ENCODE results near the gene SLC35F3. TPM values are rescaled to one million over a fixed set of nuclear protein-coding genes. Genes with fewer than 3 reads are reported as not detected.

Gene SLC35F3
- total RNA-seq, 1 donor = not detected

GRCh38 chr1:234090212-234091064, 186.0 kb downstream of the SLC35F3 start:
- Histone ChIP-seq H3K36me3 (ENCODE audit: insufficient read depth, low read length) (no peaks in the 10 kb centered on the region), H3K4me3 (ENCODE audit: insufficient read depth, low read length) (no peak overlapping the region), H3K79me2 (ENCODE audit: insufficient read depth, low read length) (no peaks in the 10 kb centered on the region), H3K4me2 (ENCODE audit: insufficient read depth, low read length) (no peak overlapping the region), H3K27me3 (ENCODE audit: insufficient read depth, low read length) (no peaks in the 10 kb centered on the region), H4K20me1 (ENCODE audit: insufficient read depth, low read length) (no peaks in the 10 kb centered on the region), H3K27ac (ENCODE audit: low read depth, low read length) (no peak overlapping the region), H3K4me1 (ENCODE audit: insufficient read depth, low read length) (no peaks in the 10 kb centered on the region), H3K9me3 (ENCODE audit: low read depth, low read length) (no peaks in the 10 kb centered on the region), H2AFZ (ENCODE audit: low read length) (no peak overlapping the region)
- TF ChIP-seq, protein P1, sequence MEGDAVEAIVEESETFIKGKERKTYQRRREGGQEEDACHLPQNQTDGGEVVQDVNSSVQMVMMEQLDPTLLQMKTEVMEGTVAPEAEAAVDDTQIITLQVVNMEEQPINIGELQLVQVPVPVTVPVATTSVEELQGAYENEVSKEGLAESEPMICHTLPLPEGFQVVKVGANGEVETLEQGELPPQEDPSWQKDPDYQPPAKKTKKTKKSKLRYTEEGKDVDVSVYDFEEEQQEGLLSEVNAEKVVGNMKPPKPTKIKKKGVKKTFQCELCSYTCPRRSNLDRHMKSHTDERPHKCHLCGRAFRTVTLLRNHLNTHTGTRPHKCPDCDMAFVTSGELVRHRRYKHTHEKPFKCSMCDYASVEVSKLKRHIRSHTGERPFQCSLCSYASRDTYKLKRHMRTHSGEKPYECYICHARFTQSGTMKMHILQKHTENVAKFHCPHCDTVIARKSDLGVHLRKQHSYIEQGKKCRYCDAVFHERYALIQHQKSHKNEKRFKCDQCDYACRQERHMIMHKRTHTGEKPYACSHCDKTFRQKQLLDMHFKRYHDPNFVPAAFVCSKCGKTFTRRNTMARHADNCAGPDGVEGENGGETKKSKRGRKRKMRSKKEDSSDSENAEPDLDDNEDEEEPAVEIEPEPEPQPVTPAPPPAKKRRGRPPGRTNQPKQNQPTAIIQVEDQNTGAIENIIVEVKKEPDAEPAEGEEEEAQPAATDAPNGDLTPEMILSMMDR (IDR thresholded peaks at IDR 0.05; ENCODE audit: extremely low read depth, low read depth, low read length) = no peak
- DNase-seq (ENCODE audit: insufficient read length, low spot score, missing footprints) = no peak

DNA sequence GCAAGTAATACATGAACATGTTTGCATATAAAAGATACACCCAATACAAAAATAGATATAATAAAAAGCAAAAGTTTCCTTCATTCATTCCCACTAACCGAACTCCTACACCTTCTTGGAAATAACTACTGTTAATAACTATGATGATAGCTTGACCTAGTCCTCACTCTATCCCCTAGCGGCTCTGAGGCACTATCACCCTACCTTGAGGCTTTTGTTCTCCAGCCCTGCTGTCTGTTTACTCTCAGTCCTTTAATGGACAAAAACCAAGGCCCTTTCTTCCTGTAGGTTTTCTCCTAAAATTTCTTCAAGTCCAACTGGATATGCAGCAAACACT, 186.6 kb downstream of the SLC35F3 start:
- Histone ChIP-seq H3K27ac (ENCODE audit: low read depth, low read length) (no peak overlapping the region), H4K20me1 (ENCODE audit: insufficient read depth, low read length) (no peaks in the 10 kb centered on the region), H3K9me3 (ENCODE audit: low read depth, low read length) (no peaks in the 10 kb centered on the region), H3K4me3 (ENCODE audit: insufficient read depth, low read length) (no peak overlapping the region), H3K4me1 (ENCODE audit: insufficient read depth, low read length) (no peaks in the 10 kb centered on the region), H2AFZ (ENCODE audit: low read length) (no peak overlapping the region), H3K4me2 (ENCODE audit: insufficient read depth, low read length) (no peak overlapping the region), H3K27me3 (ENCODE audit: insufficient read depth, low read length) (no peaks in the 10 kb centered on the region), H3K79me2 (ENCODE audit: insufficient read depth, low read length) (no peaks in the 10 kb centered on the region), H3K36me3 (ENCODE audit: insufficient read depth, low read length) (no peaks in the 10 kb centered on the region)
- TF ChIP-seq, protein P1 (IDR thresholded peaks at IDR 0.05; ENCODE audit: extremely low read depth, low read depth, low read length) = no peak
- no peak for DNase-seq (ENCODE audit: insufficient read length, low spot score, missing footprints)

DNA sequence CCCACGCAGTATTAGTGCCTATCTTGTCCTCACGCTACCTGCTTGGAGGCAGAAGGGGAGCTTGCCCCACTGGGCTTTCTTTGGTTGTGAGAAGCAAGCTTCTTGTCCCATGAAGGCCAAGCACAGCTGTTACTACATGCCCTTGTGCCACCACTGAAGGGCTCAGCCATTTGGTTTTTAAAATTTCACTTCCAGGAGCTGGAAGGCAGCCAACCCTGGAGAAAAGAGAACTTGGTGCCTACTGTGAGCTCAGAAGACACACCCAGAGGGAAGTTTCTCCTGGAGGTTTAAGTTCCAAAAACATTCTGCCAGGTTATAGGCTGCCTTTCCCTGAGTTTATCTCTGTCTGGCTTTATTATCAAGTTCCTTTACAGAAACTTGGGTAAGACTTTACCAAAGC, 187.4 kb downstream of the SLC35F3 start:
- no peaks in the 10 kb centered on the region for H3K79me2 ChIP-seq (ENCODE audit: insufficient read depth, low read length)
- TF ChIP-seq, protein P1 (IDR thresholded peaks at IDR 0.05; ENCODE audit: extremely low read depth, low read depth, low read length) = no peak
- no peak for DNase-seq (ENCODE audit: insufficient read length, low spot score, missing footprints)
- no peaks in the 10 kb centered on the region for H3K36me3 ChIP-seq (ENCODE audit: insufficient read depth, low read length)
- no peak overlapping the region for H3K4me3 ChIP-seq (ENCODE audit: insufficient read depth, low read length)
- H3K4me1 ChIP-seq (ENCODE audit: insufficient read depth, low read length) = no peaks in the 10 kb centered on the region
- H3K27ac ChIP-seq (ENCODE audit: low read depth, low read length) = no peak overlapping the region
- H3K9me3 ChIP-seq (ENCODE audit: low read depth, low read length) = no peaks in the 10 kb centered on the region
- no peak overlapping the region for H2AFZ ChIP-seq (ENCODE audit: low read length)
- no peaks in the 10 kb centered on the region for H4K20me1 ChIP-seq (ENCODE audit: insufficient read depth, low read length)
- no peaks in the 10 kb centered on the region for H3K27me3 ChIP-seq (ENCODE audit: insufficient read depth, low read length)
- H3K4me2 ChIP-seq (ENCODE audit: insufficient read depth, low read length) = no peak overlapping the region

GRCh38 chr1:234093107-234093506, 188.6 kb downstream of the SLC35F3 start:
- no peaks in the 10 kb centered on the region for H3K79me2 ChIP-seq (ENCODE audit: insufficient read depth, low read length)
- H3K27me3 ChIP-seq (ENCODE audit: insufficient read depth, low read length) = no peaks in the 10 kb centered on the region
- H2AFZ ChIP-seq (ENCODE audit: low read length) = no peak overlapping the region
- no peak overlapping the region for H3K4me2 ChIP-seq (ENCODE audit: insufficient read depth, low read length)
- no peak overlapping the region for H3K27ac ChIP-seq (ENCODE audit: low read depth, low read length)
- no peak for DNase-seq (ENCODE audit: insufficient read length, low spot score, missing footprints)
- H3K9me3 ChIP-seq (ENCODE audit: low read depth, low read length) = no peaks in the 10 kb centered on the region
- TF ChIP-seq, protein P1 (IDR thresholded peaks at IDR 0.05; ENCODE audit: extremely low read depth, low read depth, low read length) = no peak
- no peaks in the 10 kb centered on the region for H3K36me3 ChIP-seq (ENCODE audit: insufficient read depth, low read length)
- H4K20me1 ChIP-seq (ENCODE audit: insufficient read depth, low read length) = no peaks in the 10 kb centered on the region
- no peak overlapping the region for H3K4me3 ChIP-seq (ENCODE audit: insufficient read depth, low read length)
- no peaks in the 10 kb centered on the region for H3K4me1 ChIP-seq (ENCODE audit: insufficient read depth, low read length)
